ENCODE data around the gene TMEM236.

- TF ChIP-seq CTCF (optimal IDR thresholded peaks at IDR 0.05 in 1 of 3, IDR thresholded peaks at IDR 0.05 in 1 of 3, conservative IDR thresholded peaks at IDR 0.05 in 1 of 3; ENCODE audit: extremely low read depth in 1 of 3, insufficient read depth in 2 of 3, low read length in 3 of 3) = no peak
- TF ChIP-seq EZH2 (IDR thresholded peaks at IDR 0.05; ENCODE audit: low read length) = no peak
These were observed 16.5 kb downstream of the TMEM236 start for GRCh38 chr10:17768496-17768895.
